ENCODE measurements around the gene ZFP64. TPM values are rescaled to one million over a fixed set of nuclear protein-coding genes. Genes with fewer than 3 reads are reported as not detected.

Gene ZFP64
- total RNA-seq, 1 donor from 2014 or later, result 13.7 TPM

DNA sequence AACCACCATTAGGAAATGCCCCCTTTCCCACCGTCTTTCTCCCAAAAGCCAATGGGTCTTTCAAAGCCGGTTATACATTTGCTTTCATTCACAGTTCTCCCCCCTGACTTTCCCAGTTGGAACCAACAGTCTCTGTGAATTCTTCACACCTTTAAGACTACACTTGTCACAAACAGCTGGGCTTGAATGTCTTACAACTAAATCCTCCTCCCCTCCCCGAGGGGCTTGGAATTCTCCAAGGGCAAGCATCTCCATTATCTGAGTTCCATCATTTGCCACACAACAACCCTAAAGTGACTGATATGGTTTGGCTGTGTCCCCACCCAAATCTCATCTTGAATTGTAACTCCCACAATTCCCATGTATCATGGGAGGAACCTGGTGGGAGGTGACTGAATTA lies 12.9 kb downstream of the ZFP64 start:
- H3K36me3 Mint-ChIP-seq, result peaks cover 23% of the 10 kb centered on the region
- no peaks in the 10 kb centered on the region for H3K27me3 Mint-ChIP-seq (ENCODE audit: insufficient read depth, low read depth)

DNA sequence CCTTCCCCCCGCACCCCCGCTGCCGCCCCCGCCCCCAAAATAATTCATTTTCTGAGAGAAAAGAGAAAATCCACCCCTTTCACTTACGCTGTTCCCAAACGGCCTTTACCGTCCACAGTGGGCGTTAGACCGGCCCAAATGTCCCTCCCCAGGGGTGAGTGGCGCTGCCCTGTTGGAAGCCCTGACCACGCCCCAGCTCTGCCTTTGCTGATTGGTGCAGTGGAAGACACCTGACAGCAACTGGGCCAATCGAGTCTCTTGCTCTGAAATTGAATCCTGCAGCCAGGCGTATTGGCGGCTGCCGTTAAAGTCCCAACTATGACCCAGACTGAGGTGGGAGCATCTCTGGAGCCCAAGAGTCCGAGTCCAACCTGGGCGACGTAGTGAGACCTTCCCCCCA lies 15.7 kb downstream of the ZFP64 start:
- no peak overlapping the region for H3K4me3 ChIP-seq
- no peak overlapping the region for H3K9ac ChIP-seq
- TF ChIP-seq, protein P1, sequence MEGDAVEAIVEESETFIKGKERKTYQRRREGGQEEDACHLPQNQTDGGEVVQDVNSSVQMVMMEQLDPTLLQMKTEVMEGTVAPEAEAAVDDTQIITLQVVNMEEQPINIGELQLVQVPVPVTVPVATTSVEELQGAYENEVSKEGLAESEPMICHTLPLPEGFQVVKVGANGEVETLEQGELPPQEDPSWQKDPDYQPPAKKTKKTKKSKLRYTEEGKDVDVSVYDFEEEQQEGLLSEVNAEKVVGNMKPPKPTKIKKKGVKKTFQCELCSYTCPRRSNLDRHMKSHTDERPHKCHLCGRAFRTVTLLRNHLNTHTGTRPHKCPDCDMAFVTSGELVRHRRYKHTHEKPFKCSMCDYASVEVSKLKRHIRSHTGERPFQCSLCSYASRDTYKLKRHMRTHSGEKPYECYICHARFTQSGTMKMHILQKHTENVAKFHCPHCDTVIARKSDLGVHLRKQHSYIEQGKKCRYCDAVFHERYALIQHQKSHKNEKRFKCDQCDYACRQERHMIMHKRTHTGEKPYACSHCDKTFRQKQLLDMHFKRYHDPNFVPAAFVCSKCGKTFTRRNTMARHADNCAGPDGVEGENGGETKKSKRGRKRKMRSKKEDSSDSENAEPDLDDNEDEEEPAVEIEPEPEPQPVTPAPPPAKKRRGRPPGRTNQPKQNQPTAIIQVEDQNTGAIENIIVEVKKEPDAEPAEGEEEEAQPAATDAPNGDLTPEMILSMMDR (IDR thresholded peaks at IDR 0.05), result no peak
- TF ChIP-seq EZH2phosphoT487 (IDR thresholded peaks at IDR 0.05), result no peak
- no peak for TF ChIP-seq EZH2 (IDR thresholded peaks at IDR 0.05)
- H3K36me3 Mint-ChIP-seq, result peaks cover 27% of the 10 kb centered on the region
- H3K27me3 Mint-ChIP-seq (ENCODE audit: insufficient read depth, low read depth), result no peaks in the 10 kb centered on the region
- peaks cover 2% of the 10 kb centered on the region for H3K4me1 Mint-ChIP-seq
- no peaks in the 10 kb centered on the region for H3K36me3 ChIP-seq
- no peak overlapping the region for H3K27ac ChIP-seq
- no peak overlapping the region for H3K4me3 Mint-ChIP-seq
- no peak overlapping the region for H3K27ac Mint-ChIP-seq
- no peaks in the 10 kb centered on the region for H3F3A ChIP-seq (ENCODE audit: low read depth)
- H4K20me1 ChIP-seq (ENCODE audit: low read depth), result no peaks in the 10 kb centered on the region
- no peak overlapping the region for H3K4me2 ChIP-seq
- no peak overlapping the region for H2AFZ ChIP-seq (replicated peaks)
- no peaks in the 10 kb centered on the region for H3K4me1 ChIP-seq
- DNase-seq (ENCODE audit: low spot score), result no peak
- H3K9me3 Mint-ChIP-seq, result no peaks in the 10 kb centered on the region
- no peaks in the 10 kb centered on the region for H3K79me2 ChIP-seq (ENCODE audit: low read depth)
- no peaks in the 10 kb centered on the region for H3K27me3 ChIP-seq
- H3K9me3 ChIP-seq (ENCODE audit: low read depth), result no peaks in the 10 kb centered on the region

More for the DNA sequence above, 12.9 kb downstream of the ZFP64 start:
- Histone ChIP-seq H3K4me3 (no peak overlapping the region), H4K20me1 (ENCODE audit: low read depth) (no peaks in the 10 kb centered on the region), H2AFZ (replicated peaks) (no peak overlapping the region), H3K4me1 (no peaks in the 10 kb centered on the region), H3K4me2 (no peak overlapping the region), H3K27me3 (no peaks in the 10 kb centered on the region), H3K27ac (no peak overlapping the region), H3K9me3 (ENCODE audit: low read depth) (no peaks in the 10 kb centered on the region), H3F3A (ENCODE audit: low read depth) (no peaks in the 10 kb centered on the region), H3K79me2 (ENCODE audit: low read depth) (no peaks in the 10 kb centered on the region), H3K36me3 (no peaks in the 10 kb centered on the region), H3K9ac (no peak overlapping the region)
- H3K27ac Mint-ChIP-seq, result no peak overlapping the region
- no peak for DNase-seq (ENCODE audit: low spot score)
- TF ChIP-seq, protein P1 (IDR thresholded peaks at IDR 0.05), result no peak
- no peak for TF ChIP-seq EZH2 (IDR thresholded peaks at IDR 0.05)
- no peak for TF ChIP-seq EZH2phosphoT487 (IDR thresholded peaks at IDR 0.05)
- peaks cover 2% of the 10 kb centered on the region for H3K4me1 Mint-ChIP-seq
- H3K9me3 Mint-ChIP-seq, result no peaks in the 10 kb centered on the region
- no peak overlapping the region for H3K4me3 Mint-ChIP-seq

DNA sequence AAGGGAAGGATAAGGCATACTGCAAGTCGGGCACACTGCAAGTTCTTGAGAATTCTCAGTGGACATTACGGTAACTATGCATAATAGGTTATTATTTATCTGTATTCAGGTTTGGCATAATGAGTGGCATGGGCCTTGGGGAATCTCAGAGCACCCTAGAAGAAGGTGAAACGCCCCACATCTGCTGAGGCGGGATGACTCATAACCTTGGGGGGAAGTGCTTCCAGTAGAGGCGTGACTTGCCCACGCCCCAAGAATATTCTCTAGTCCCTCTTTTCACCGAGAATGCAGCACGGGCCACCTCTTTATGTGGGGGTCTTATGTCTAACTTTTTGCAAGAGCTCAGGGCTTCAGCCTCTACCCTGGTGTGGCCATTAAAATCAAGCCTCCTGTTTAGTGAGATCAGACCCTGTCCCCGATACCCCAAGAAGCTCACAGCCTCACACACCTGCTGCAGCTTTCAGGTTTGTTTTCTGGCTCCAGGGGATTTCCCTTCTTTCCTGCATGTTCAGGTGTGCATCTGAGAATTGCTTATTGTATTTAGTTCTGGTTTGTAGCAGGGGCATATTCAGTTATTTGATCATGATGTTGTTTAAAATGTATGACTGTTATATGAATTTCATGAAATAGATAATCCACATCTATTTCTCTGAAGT lies 19.1 kb downstream of the ZFP64 start:
- no peak for DNase-seq (ENCODE audit: low spot score)
- H3K4me3 Mint-ChIP-seq, result no peak overlapping the region

More for the DNA sequence above, 19.1 kb downstream of the ZFP64 start:
- H3K4me3 ChIP-seq, result no peak overlapping the region
- Mint-ChIP-seq H3K27ac (no peak overlapping the region), H3K4me1 (no peaks in the 10 kb centered on the region), H3K9me3 (no peaks in the 10 kb centered on the region), H3K36me3 (peaks cover 27% of the 10 kb centered on the region), H3K27me3 (ENCODE audit: insufficient read depth, low read depth) (no peaks in the 10 kb centered on the region)
- H3K79me2 ChIP-seq (ENCODE audit: low read depth), result no peaks in the 10 kb centered on the region
- H3K9ac ChIP-seq, result no peak overlapping the region
- no peaks in the 10 kb centered on the region for H3K9me3 ChIP-seq (ENCODE audit: low read depth)
- H3F3A ChIP-seq (ENCODE audit: low read depth), result no peaks in the 10 kb centered on the region
- no peak overlapping the region for H2AFZ ChIP-seq (replicated peaks)
- no peaks in the 10 kb centered on the region for H4K20me1 ChIP-seq (ENCODE audit: low read depth)
- H3K27ac ChIP-seq, result no peak overlapping the region
- H3K27me3 ChIP-seq, result no peaks in the 10 kb centered on the region
- H3K36me3 ChIP-seq, result no peaks in the 10 kb centered on the region
- TF ChIP-seq, protein P1 (IDR thresholded peaks at IDR 0.05), result no peak
- TF ChIP-seq EZH2phosphoT487 (IDR thresholded peaks at IDR 0.05), result no peak
- no peak for TF ChIP-seq EZH2 (IDR thresholded peaks at IDR 0.05)
- H3K4me2 ChIP-seq, result no peak overlapping the region
- no peaks in the 10 kb centered on the region for H3K4me1 ChIP-seq

All from neural progenitor cell (in vitro differentiated cells).